GM12873 (cell line): ENCODE measurements around the gene SCAPER.

Experiments used
- CTCF ChIP-seq: IDR thresholded peaks from 2 replicates; pipeline ENCODE4 v1.5.1; 2012; ENCODE audit warnings: low read depth, mild to moderate bottlenecking, moderate library complexity, low read length, control low read depth; ENCODE audit not compliant: insufficient read depth; ENCODE audit errors: missing control alignments

SCAPER gene

GRCh38 chr15:76470691-76471090 lies 434.4 kb downstream of the SCAPER start:
- no peak for TF ChIP-seq CTCF

GRCh38 chr15:76468722-76469121 lies 436.4 kb downstream of the SCAPER start:
- TF ChIP-seq CTCF, result no peak

GRCh38 chr15:76467136-76467535 lies 438.0 kb downstream of the SCAPER start:
- TF ChIP-seq CTCF, result no peak

GRCh38 chr15:76465728-76466127 lies 439.4 kb downstream of the SCAPER start:
- TF ChIP-seq CTCF, result no peak

GRCh38 chr15:76464247-76464646 lies 440.9 kb downstream of the SCAPER start:
- no peak for TF ChIP-seq CTCF

GRCh38 chr15:76460871-76461270 lies 444.3 kb downstream of the SCAPER start:
- TF ChIP-seq CTCF, result no peak

- TF ChIP-seq CTCF, result no peak
Measured at GRCh38 chr15:76460347-76460746, 444.8 kb downstream of the SCAPER start.
